ENCODE data around the gene CDK17.
"Not testable (repeated sequence)": the region's sequence is repeated elsewhere in the genome, so short reads cannot be mapped to it uniquely, and the experiment has no call there.

CDK17 gene

GRCh38 chr12:96383991-96384390 is 16.2 kb downstream of the CDK17 start:
- DNase-seq: no peak

- no peak for DNase-seq
These were observed 16.9 kb downstream of the CDK17 start for GRCh38 chr12:96383371-96383770.

- not testable (repeated sequence) for DNase-seq
These were observed 20.5 kb downstream of the CDK17 start for GRCh38 chr12:96379743-96380142.

- DNase-seq: no peak
These were observed 21.9 kb downstream of the CDK17 start for GRCh38 chr12:96378319-96378718.

- DNase-seq: no peak
These were observed 23.4 kb downstream of the CDK17 start for GRCh38 chr12:96376865-96377264.

GRCh38 chr12:96375841-96376604 is 24.2 kb downstream of the CDK17 start:
- no peak for DNase-seq

- DNase-seq: no peak
These were observed 25.1 kb downstream of the CDK17 start for GRCh38 chr12:96375170-96375569.

- no peak for DNase-seq
These were observed 28.2 kb downstream of the CDK17 start for GRCh38 chr12:96371790-96372699.

GRCh38 chr12:96371138-96371789 is 29.0 kb downstream of the CDK17 start:
- no peak for DNase-seq

- no peak for DNase-seq
These were observed 31.6 kb downstream of the CDK17 start for GRCh38 chr12:96368687-96369086.

- DNase-seq: no peak
These were observed 32.0 kb downstream of the CDK17 start for GRCh38 chr12:96368233-96368632.

GRCh38 chr12:96366381-96366654 is 33.9 kb downstream of the CDK17 start:
- DNase-seq: no peak

GRCh38 chr12:96365604-96366380 is 34.4 kb downstream of the CDK17 start:
- DNase-seq: no peak

- DNase-seq: no peak
These were observed 36.0 kb downstream of the CDK17 start for GRCh38 chr12:96364092-96364700.

- no peak for DNase-seq
These were observed 39.2 kb downstream of the CDK17 start for GRCh38 chr12:96361074-96361473.

GRCh38 chr12:96360550-96360949 is 39.7 kb downstream of the CDK17 start:
- DNase-seq: no peak

- DNase-seq: no peak
These were observed 40.9 kb downstream of the CDK17 start for GRCh38 chr12:96359328-96359727.

GRCh38 chr12:96356831-96357230 is 43.4 kb downstream of the CDK17 start:
- no peak for DNase-seq

GRCh38 chr12:96354844-96355534 is 45.2 kb downstream of the CDK17 start:
- DNase-seq: no peak

- no peak for DNase-seq
These were observed 45.9 kb downstream of the CDK17 start for GRCh38 chr12:96354326-96354725.

- no peak for DNase-seq
These were observed 47.9 kb downstream of the CDK17 start for GRCh38 chr12:96352161-96352835.
